Stimulated activated effector memory CD8-positive, alpha-beta T cell treated with anti-CD3 and anti-CD28 coated beads, Interleukin-12 subunit alpha, Interleukin-12 subunit beta, amount 100 ng/mL, for 72 hours (primary cell): ENCODE measurements around the gene CYP11A1.

Source experiments
- ATAC-seq: fragments of 150-1000 bp; cut with Tn5 transposase; 2 replicates; pipeline ENCODE4 v1.10.0; 2021
- DNase-seq, 2 donors: peaks; one replicate each; pipeline ENCODE4 v3.0.0; 2021 to 2022; ENCODE audit warnings: low spot score in 2 of 2
- H3K27ac Mint-ChIP-seq: one replicate; pipeline ENCODE4 v1.8.0; 2022; ENCODE audit warnings: mild to moderate bottlenecking, mixed read lengths
- H3K36me3 Mint-ChIP-seq: one replicate; pipeline ENCODE4 v1.8.0; 2022; ENCODE audit warnings: mild to moderate bottlenecking, mixed read lengths
- H3K4me1 Mint-ChIP-seq: one replicate; pipeline ENCODE4 v1.8.0; 2022; ENCODE audit warnings: mixed read lengths
- H3K4me3 Mint-ChIP-seq: one replicate; pipeline ENCODE4 v1.8.0; 2022; ENCODE audit warnings: mild to moderate bottlenecking, mixed read lengths
- H3K9me3 Mint-ChIP-seq: one replicate; pipeline ENCODE4 v1.8.0; 2022; ENCODE audit warnings: mixed read lengths

Gene CYP11A1

GRCh38 chr15:74305687-74306086, 61.8 kb downstream of the CYP11A1 start:
- Mint-ChIP-seq H3K27ac (no peak overlapping the region), H3K9me3 (no peaks in the 10 kb centered on the region), H3K36me3 (no peaks in the 10 kb centered on the region), H3K4me1 (no peaks in the 10 kb centered on the region), H3K4me3 (no peak overlapping the region)
- no peak for DNase-seq
- no peak for ATAC-seq

GRCh38 chr15:74304431-74304830, 63.0 kb downstream of the CYP11A1 start:
- ATAC-seq, result no peak
- Mint-ChIP-seq H3K27ac (no peak overlapping the region), H3K4me1 (no peaks in the 10 kb centered on the region), H3K4me3 (no peak overlapping the region), H3K9me3 (no peaks in the 10 kb centered on the region), H3K36me3 (no peaks in the 10 kb centered on the region)
- DNase-seq, result no peak

- no peaks in the 10 kb centered on the region for H3K9me3 Mint-ChIP-seq
- no peak for DNase-seq
- no peak overlapping the region for H3K4me3 Mint-ChIP-seq
- no peaks in the 10 kb centered on the region for H3K36me3 Mint-ChIP-seq
- H3K4me1 Mint-ChIP-seq, result no peaks in the 10 kb centered on the region
- ATAC-seq, result no peak
- H3K27ac Mint-ChIP-seq, result no peak overlapping the region
Observed at GRCh38 chr15:74303741-74304309, 63.6 kb downstream of the CYP11A1 start.

- Mint-ChIP-seq H3K27ac (no peak overlapping the region), H3K36me3 (no peaks in the 10 kb centered on the region), H3K9me3 (no peaks in the 10 kb centered on the region), H3K4me3 (no peak overlapping the region), H3K4me1 (no peaks in the 10 kb centered on the region)
- peak in 1 of 2 donors; percentile 58 for DNase-seq
- peak; percentile 46 for ATAC-seq
Observed at GRCh38 chr15:74302821-74303359, 64.6 kb downstream of the CYP11A1 start.

- Mint-ChIP-seq H3K27ac (no peak overlapping the region), H3K4me1 (no peaks in the 10 kb centered on the region), H3K9me3 (no peaks in the 10 kb centered on the region), H3K36me3 (no peaks in the 10 kb centered on the region), H3K4me3 (no peak overlapping the region)
- ATAC-seq (no peak), DNase-seq (no peak)
Observed at GRCh38 chr15:74301583-74302361, 65.7 kb downstream of the CYP11A1 start.

GRCh38 chr15:74300057-74300795, 67.2 kb downstream of the CYP11A1 start:
- Mint-ChIP-seq H3K27ac (no peak overlapping the region), H3K4me3 (no peak overlapping the region)

GRCh38 chr15:74297887-74298286, 69.6 kb downstream of the CYP11A1 start:
- Mint-ChIP-seq H3K9me3 (no peaks in the 10 kb centered on the region), H3K4me1 (no peaks in the 10 kb centered on the region), H3K27ac (no peak overlapping the region), H3K4me3 (no peak overlapping the region), H3K36me3 (no peaks in the 10 kb centered on the region)
- no peak for DNase-seq
- ATAC-seq, result no peak

More at GRCh38 chr15:74300057-74300795, 67.2 kb downstream of the CYP11A1 start:
- no peak for ATAC-seq
- no peak for DNase-seq
- Mint-ChIP-seq H3K9me3 (no peaks in the 10 kb centered on the region), H3K4me1 (no peaks in the 10 kb centered on the region), H3K36me3 (no peaks in the 10 kb centered on the region)

- Mint-ChIP-seq H3K36me3 (no peaks in the 10 kb centered on the region), H3K4me1 (peaks cover 11% of the 10 kb centered on the region), H3K4me3 (no peak overlapping the region), H3K9me3 (peaks cover 4% of the 10 kb centered on the region), H3K27ac (no peak overlapping the region)
- DNase-seq (no peak), ATAC-seq (no peak)
Observed at GRCh38 chr15:74295800-74296199, 71.6 kb downstream of the CYP11A1 start.

GRCh38 chr15:74294010-74294409, 73.4 kb downstream of the CYP11A1 start:
- Mint-ChIP-seq H3K36me3 (no peaks in the 10 kb centered on the region), H3K27ac (no peak overlapping the region), H3K4me1 (peaks cover 11% of the 10 kb centered on the region), H3K4me3 (no peak overlapping the region), H3K9me3 (peaks cover 4% of the 10 kb centered on the region)
- ATAC-seq (no peak), DNase-seq (no peak)

GRCh38 chr15:74293021-74293810, 74.2 kb downstream of the CYP11A1 start:
- H3K4me1 Mint-ChIP-seq, result peaks cover 11% of the 10 kb centered on the region
- no peak for DNase-seq
- ATAC-seq, result no peak
- H3K4me3 Mint-ChIP-seq, result no peak overlapping the region
- H3K9me3 Mint-ChIP-seq, result peaks cover 4% of the 10 kb centered on the region
- H3K36me3 Mint-ChIP-seq, result no peaks in the 10 kb centered on the region
- H3K27ac Mint-ChIP-seq, result no peak overlapping the region

- peak overlapping the region; percentile 34 for H3K4me3 Mint-ChIP-seq
- DNase-seq, result peak; percentile 64 to 84
- peaks cover 11% of the 10 kb centered on the region for H3K4me1 Mint-ChIP-seq
- no peak overlapping the region for H3K27ac Mint-ChIP-seq
- H3K36me3 Mint-ChIP-seq, result no peaks in the 10 kb centered on the region
- peak; percentile 79 for ATAC-seq
- peaks cover 4% of the 10 kb centered on the region for H3K9me3 Mint-ChIP-seq
Observed at GRCh38 chr15:74291101-74292071, 76.1 kb downstream of the CYP11A1 start.

- Mint-ChIP-seq H3K4me3 (no peak overlapping the region), H3K36me3 (no peaks in the 10 kb centered on the region), H3K4me1 (peaks cover 11% of the 10 kb centered on the region), H3K9me3 (peaks cover 4% of the 10 kb centered on the region), H3K27ac (no peak overlapping the region)
- DNase-seq (no peak), ATAC-seq (no peak)
Observed at GRCh38 chr15:74290645-74291044, 76.8 kb downstream of the CYP11A1 start.

- H3K9me3 Mint-ChIP-seq, result peaks cover 4% of the 10 kb centered on the region
- H3K27ac Mint-ChIP-seq, result no peak overlapping the region
- no peaks in the 10 kb centered on the region for H3K36me3 Mint-ChIP-seq
- DNase-seq (no peak), ATAC-seq (no peak)
- peaks cover 11% of the 10 kb centered on the region for H3K4me1 Mint-ChIP-seq
- no peak overlapping the region for H3K4me3 Mint-ChIP-seq
Observed at GRCh38 chr15:74289671-74290070, 77.8 kb downstream of the CYP11A1 start.
